ENCODE results near the gene ACOXL. TPM values are rescaled to one million over a fixed set of nuclear protein-coding genes. Genes with fewer than 3 reads are reported as not detected.

The ACOXL gene
- total and polyA plus RNA-seq, 2 of the 8 experiments (the other 6 are each of a cell fraction or from before 2014, with no cell fraction given): 11.4 to 20.6 TPM

GRCh38 chr2:111062417-111062816 is 330.0 kb downstream of the ACOXL start (continued):
- TF ChIP-seq CHD7 (IDR thresholded peaks at IDR 0.05; ENCODE audit: insufficient replicate concordance, low read length) (no peak), SIN3A (conservative IDR thresholded peaks at IDR 0.05 in 1 of 2, IDR thresholded peaks at IDR 0.05 in 1 of 2; ENCODE audit: low read depth in 1 of 2, low read length in 2 of 2) (no peak), MAX (IDR thresholded peaks at IDR 0.05) (no peak), TBP (IDR thresholded peaks at IDR 0.05; ENCODE audit: low read depth, low read length) (no peak), EGR1 (IDR thresholded peaks at IDR 0.05; ENCODE audit: borderline replicate concordance, low read depth, low read length) (no peak), TEAD4 (IDR thresholded peaks at IDR 0.05; ENCODE audit: low read depth, low read length) (no peak), EP300 (IDR thresholded peaks at IDR 0.05; ENCODE audit: borderline replicate concordance in 1 of 2, low read depth in 2 of 2, low read length in 2 of 2) (no peak), CTCF (IDR thresholded peaks at IDR 0.05; ENCODE audit: control extremely low read depth in 1 of 3, insufficient read depth in 1 of 3, low read depth in 1 of 3, low read length in 3 of 3) (no peak), BACH1 (IDR thresholded peaks at IDR 0.05; ENCODE audit: low read length) (no peak)
